Breast epithelium (tissue), 4 donors: ENCODE results near the gene GORAB. TPM values are rescaled to one million over a fixed set of nuclear protein-coding genes. Genes with fewer than 3 reads are reported as not detected.

Experiments used
- DNase-seq, 2 donors: peaks; one replicate each; pipeline ENCODE4 v3.0.0-alpha.2; 2019; ENCODE audit warnings: low spot score in 2 of 2
- H3K27ac ChIP-seq, 2 donors: fragments of 200-600 bp; sonication (generic) in 1 of 2; one replicate each; pipeline ENCODE4 v1.5.1; 2016 to 2019; ENCODE audit warnings: mild to moderate bottlenecking in 1 of 2
- H3K27me3 ChIP-seq, 2 donors: fragments of 200-600 bp; sonication (generic) in 1 of 2; one replicate each; pipeline versions ENCODE4 v1.5.1 to v1.6.0; 2017 to 2019; ENCODE audit warnings: control low read depth in 1 of 2, mild to moderate bottlenecking in 1 of 2
- H3K36me3 ChIP-seq: fragments of 200-600 bp; one replicate; pipeline ENCODE4 v1.5.1; 2019
- H3K4me1 ChIP-seq, 2 donors: fragments of 200-600 bp; sonication (generic); one replicate each; pipeline ENCODE4 v1.5.1; 2016 to 2019; ENCODE audit warnings: control low read depth in 1 of 2
- H3K4me3 ChIP-seq, 3 donors: fragments of 200-600 bp; sonication (generic); 1 replicate in 2 of 3; 2 replicates in 1 of 3; pipeline ENCODE4 v1.5.1; 2016 to 2019; ENCODE audit warnings: mild to moderate bottlenecking in 3 of 3, moderate library complexity in 2 of 3
- H3K9me3 ChIP-seq, 2 donors: fragments of 200-600 bp; sonication (generic) in 1 of 2; one replicate each; pipeline ENCODE4 v1.5.1; 2016 to 2019; ENCODE audit warnings: control low read depth in 1 of 2
- CTCF ChIP-seq, 3 donors: fragments of 450-650 bp; IDR thresholded peaks; one replicate each; pipeline ENCODE4 v1.5.1; 2016 to 2017; ENCODE audit warnings: antibody characterized with exemption in 3 of 3, mild to moderate bottlenecking in 3 of 3, moderate library complexity in 3 of 3
- POLR2A ChIP-seq: fragments of 450-650 bp; IDR thresholded peaks from one replicate; pipeline ENCODE4 v1.6.1; 2016; ENCODE audit warnings: antibody characterized with exemption, mild to moderate bottlenecking, moderate library complexity
- POLR2AphosphoS5 ChIP-seq, 3 donors: sonication (generic); formaldehyde crosslinking; IDR thresholded peaks; one replicate each; pipeline ENCODE4 v1.6.1; 2017; ENCODE audit warnings: antibody characterized with exemption in 3 of 3
- intact Hi-C: fragments of 100-400 bp; cut with DNase I; formaldehyde crosslinking; loops from one replicate; pipeline ENCODE4 v1.15.1; 2023; ENCODE audit warnings: low total_unique reads
- total RNA-seq, 3 donors: library from RNA; depleted of rRNA; stranded (reverse); fragments of >200 nt; gene quantifications; one replicate each; pipeline ENCODE4 v1.1.0, GENCODE V29; 2016

GORAB gene
- total RNA-seq, 3 donors from 2014 or later = 14.1 to 19.8 (median 16.1) TPM

- Histone ChIP-seq H3K4me3 (no peak overlapping the region), H3K36me3 (no peaks in the 10 kb centered on the region), H3K9me3 (no peaks in the 10 kb centered on the region), H3K4me1 (no peaks in the 10 kb centered on the region), H3K27me3 (no peaks in the 10 kb centered on the region), H3K27ac (no peak overlapping the region)
- TF ChIP-seq POLR2A (no peak), CTCF (IDR thresholded peaks at IDR 0.05) (no peak), POLR2AphosphoS5 (IDR thresholded peaks at IDR 0.05) (no peak)
- intact Hi-C loops = no loop called here
- DNase-seq = no peak
Measured at GRCh38 chr1:170513138-170513537, 18.8 kb upstream of the GORAB start.

GRCh38 chr1:170518185-170518834, 13.7 kb upstream of the GORAB start:
- no peak for DNase-seq
- Histone ChIP-seq H3K36me3 (no peaks in the 10 kb centered on the region), H3K27ac (no peak overlapping the region), H3K27me3 (no peaks in the 10 kb centered on the region), H3K4me3 (no peak overlapping the region), H3K9me3 (no peaks in the 10 kb centered on the region), H3K4me1 (no peaks in the 10 kb centered on the region)
- intact Hi-C loops = no loop called here
- TF ChIP-seq CTCF (IDR thresholded peaks at IDR 0.05) (no peak), POLR2A (no peak), POLR2AphosphoS5 (IDR thresholded peaks at IDR 0.05) (no peak)

GRCh38 chr1:170518965-170519364, 13.0 kb upstream of the GORAB start:
- no peak overlapping the region for H3K27ac ChIP-seq
- DNase-seq = no peak
- H3K4me1 ChIP-seq = no peaks in the 10 kb centered on the region
- TF ChIP-seq POLR2AphosphoS5 (IDR thresholded peaks at IDR 0.05) = no peak
- no peak for TF ChIP-seq POLR2A
- no peak for TF ChIP-seq CTCF (IDR thresholded peaks at IDR 0.05)
- H3K4me3 ChIP-seq = no peak overlapping the region
- H3K27me3 ChIP-seq = no peaks in the 10 kb centered on the region
- no peaks in the 10 kb centered on the region for H3K9me3 ChIP-seq
- intact Hi-C loops = no loop called here
- no peaks in the 10 kb centered on the region for H3K36me3 ChIP-seq

GRCh38 chr1:170520601-170521000, 11.4 kb upstream of the GORAB start:
- no peak overlapping the region for H3K4me3 ChIP-seq
- no peak for TF ChIP-seq CTCF (IDR thresholded peaks at IDR 0.05)
- no peak for TF ChIP-seq POLR2AphosphoS5 (IDR thresholded peaks at IDR 0.05)
- DNase-seq = no peak
- no peaks in the 10 kb centered on the region for H3K9me3 ChIP-seq
- H3K4me1 ChIP-seq = no peaks in the 10 kb centered on the region
- H3K27me3 ChIP-seq = no peaks in the 10 kb centered on the region
- H3K27ac ChIP-seq = no peak overlapping the region
- H3K36me3 ChIP-seq = no peaks in the 10 kb centered on the region
- intact Hi-C loops = no loop called here

GRCh38 chr1:170521818-170522217, 10.1 kb upstream of the GORAB start:
- no peak overlapping the region for H3K4me3 ChIP-seq
- no peak overlapping the region for H3K27ac ChIP-seq
- no peak for DNase-seq
- H3K9me3 ChIP-seq = no peaks in the 10 kb centered on the region
- intact Hi-C loops = no loop called here
- no peaks in the 10 kb centered on the region for H3K36me3 ChIP-seq
- no peaks in the 10 kb centered on the region for H3K27me3 ChIP-seq
- TF ChIP-seq POLR2AphosphoS5 (IDR thresholded peaks at IDR 0.05) (no peak), CTCF (IDR thresholded peaks at IDR 0.05) (no peak), POLR2A (no peak)
- H3K4me1 ChIP-seq = no peaks in the 10 kb centered on the region
